Uterus (tissue), 2 donors: ENCODE measurements around the gene MYO1G.

Source experiments
- CTCF ChIP-seq, 4 experiments: fragments of 200-600 bp in 2 of 4; fragments of 450-650 bp in 2 of 4; sonication (generic) in 2 of 4; IDR thresholded peaks; one replicate each; pipeline ENCODE4 v1.5.1; 2016 to 2019; ENCODE audit warnings: antibody characterized with exemption in 4 of 4, mild to moderate bottlenecking in 2 of 4, moderate library complexity in 1 of 4
- POLR2A ChIP-seq, 2 donors: fragments of 450-650 bp; IDR thresholded peaks; one replicate each; pipeline ENCODE4 v1.6.1; 2016; ENCODE audit warnings: antibody characterized with exemption in 2 of 2, mild to moderate bottlenecking in 1 of 2, moderate library complexity in 1 of 2

- no peak for TF ChIP-seq POLR2A (IDR thresholded peaks at IDR 0.05)
- no peak for TF ChIP-seq CTCF (IDR thresholded peaks at IDR 0.05)
These were observed 7.5 kb downstream of the MYO1G start for GRCh38 chr7:44971188-44971901.
